ENCODE measurements around the gene SEMA7A. TPM values are rescaled to one million over a fixed set of nuclear protein-coding genes. Genes with fewer than 3 reads are reported as not detected.
A peak's percentile ranks its signal among the peaks of the same experiment; 100 is the strongest.

The SEMA7A gene
- total and polyA plus RNA-seq, 9 of the 15 experiments (the other 6 are each of a cell fraction or from before 2014, with no cell fraction given): 0.04 to 8.2 (median 5.4) TPM; not detected in 1

DNA sequence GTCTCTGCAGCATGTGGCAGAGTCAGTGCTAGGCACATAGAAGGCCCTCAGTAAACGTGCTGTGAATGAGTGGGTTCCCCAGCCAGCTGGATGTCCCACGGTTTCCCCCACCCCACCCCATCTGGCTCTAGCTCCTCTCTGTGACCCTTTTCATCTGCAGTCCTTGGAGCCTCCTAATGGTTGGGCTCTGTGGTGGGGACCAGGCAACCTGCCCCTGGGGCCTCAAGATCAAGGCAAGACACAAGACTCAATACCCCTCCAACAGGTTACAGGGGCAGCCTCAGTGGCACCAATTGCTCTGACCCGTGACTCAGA is 49.2 kb downstream of the SEMA7A start:
- H3K4me3 ChIP-seq: no peak overlapping the region
- H3K9me3 ChIP-seq (replicated peaks; ENCODE audit: control insufficient read depth, insufficient read depth, low read depth, low read length): no peaks in the 10 kb centered on the region
- in situ Hi-C loops (cut with MboI) (no loop called here), intact Hi-C loops (cut with micrococcal nuclease) (no loop called here)
- no peak for TF ChIP-seq ELF1 (tag; IDR thresholded peaks at IDR 0.05)
- no peak for TF ChIP-seq RBM22 (IDR thresholded peaks at IDR 0.05; ENCODE audit: low read depth, low read length, poor library complexity, severe bottlenecking)
- TF ChIP-seq KAT7 (CRISPR knock-in tag; IDR thresholded peaks at IDR 0.05; ENCODE audit: borderline replicate concordance): no peak
- TF ChIP-seq STAG1 (CRISPR knock-in tag; IDR thresholded peaks at IDR 0.05; ENCODE audit: borderline replicate concordance): no peak
- TF ChIP-seq, protein P1, sequence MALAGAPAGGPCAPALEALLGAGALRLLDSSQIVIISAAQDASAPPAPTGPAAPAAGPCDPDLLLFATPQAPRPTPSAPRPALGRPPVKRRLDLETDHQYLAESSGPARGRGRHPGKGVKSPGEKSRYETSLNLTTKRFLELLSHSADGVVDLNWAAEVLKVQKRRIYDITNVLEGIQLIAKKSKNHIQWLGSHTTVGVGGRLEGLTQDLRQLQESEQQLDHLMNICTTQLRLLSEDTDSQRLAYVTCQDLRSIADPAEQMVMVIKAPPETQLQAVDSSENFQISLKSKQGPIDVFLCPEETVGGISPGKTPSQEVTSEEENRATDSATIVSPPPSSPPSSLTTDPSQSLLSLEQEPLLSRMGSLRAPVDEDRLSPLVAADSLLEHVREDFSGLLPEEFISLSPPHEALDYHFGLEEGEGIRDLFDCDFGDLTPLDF (CRISPR knock-in tag; IDR thresholded peaks at IDR 0.05): no peak
- TF ChIP-seq SUPT5H (IDR thresholded peaks at IDR 0.05): no peak
- no peak for TF ChIP-seq HNRNPUL1 (IDR thresholded peaks at IDR 0.05; ENCODE audit: low read length)
- TF ChIP-seq ZNF133 (CRISPR knock-in tag; IDR thresholded peaks at IDR 0.05): no peak
- TF ChIP-seq ZNF347 (CRISPR knock-in tag; IDR thresholded peaks at IDR 0.05; ENCODE audit: low read depth): no peak
- TF ChIP-seq, protein P2, sequence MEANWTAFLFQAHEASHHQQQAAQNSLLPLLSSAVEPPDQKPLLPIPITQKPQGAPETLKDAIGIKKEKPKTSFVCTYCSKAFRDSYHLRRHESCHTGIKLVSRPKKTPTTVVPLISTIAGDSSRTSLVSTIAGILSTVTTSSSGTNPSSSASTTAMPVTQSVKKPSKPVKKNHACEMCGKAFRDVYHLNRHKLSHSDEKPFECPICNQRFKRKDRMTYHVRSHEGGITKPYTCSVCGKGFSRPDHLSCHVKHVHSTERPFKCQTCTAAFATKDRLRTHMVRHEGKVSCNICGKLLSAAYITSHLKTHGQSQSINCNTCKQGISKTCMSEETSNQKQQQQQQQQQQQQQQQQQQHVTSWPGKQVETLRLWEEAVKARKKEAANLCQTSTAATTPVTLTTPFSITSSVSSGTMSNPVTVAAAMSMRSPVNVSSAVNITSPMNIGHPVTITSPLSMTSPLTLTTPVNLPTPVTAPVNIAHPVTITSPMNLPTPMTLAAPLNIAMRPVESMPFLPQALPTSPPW (CRISPR knock-in tag; IDR thresholded peaks at IDR 0.05): no peak
- TF ChIP-seq, protein P3, sequence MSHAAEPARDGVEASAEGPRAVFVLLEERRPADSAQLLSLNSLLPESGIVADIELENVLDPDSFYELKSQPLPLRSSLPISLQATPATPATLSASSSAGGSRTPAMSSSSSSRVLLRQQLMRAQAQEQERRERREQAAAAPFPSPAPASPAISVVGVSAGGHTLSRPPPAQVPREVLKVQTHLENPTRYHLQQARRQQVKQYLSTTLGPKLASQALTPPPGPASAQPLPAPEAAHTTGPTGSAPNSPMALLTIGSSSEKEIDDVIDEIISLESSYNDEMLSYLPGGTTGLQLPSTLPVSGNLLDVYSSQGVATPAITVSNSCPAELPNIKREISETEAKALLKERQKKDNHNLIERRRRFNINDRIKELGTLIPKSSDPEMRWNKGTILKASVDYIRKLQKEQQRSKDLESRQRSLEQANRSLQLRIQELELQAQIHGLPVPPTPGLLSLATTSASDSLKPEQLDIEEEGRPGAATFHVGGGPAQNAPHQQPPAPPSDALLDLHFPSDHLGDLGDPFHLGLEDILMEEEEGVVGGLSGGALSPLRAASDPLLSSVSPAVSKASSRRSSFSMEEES (CRISPR knock-in tag; IDR thresholded peaks at IDR 0.05): no peak
- no peak for TF ChIP-seq OTX1 (CRISPR knock-in tag; IDR thresholded peaks at IDR 0.05)
- TF ChIP-seq TCFL5 (CRISPR knock-in tag; conservative IDR thresholded peaks at IDR 0.05): no peak
- TF ChIP-seq GATAD2B (IDR thresholded peaks at IDR 0.05; ENCODE audit: borderline replicate concordance): no peak
- no peaks in the 10 kb centered on the region for H3K79me2 ChIP-seq (ENCODE audit: control insufficient read depth, insufficient read depth, low read length)
- ChIA-PET POLR2A (interaction anchor here (0.6 to 3.9 kb wide), 11 partner anchors 17 to 1215 kb away, joined by 3 to 12 read pairs (median 3); partner anchors contain the start of genes ARID3B and SEMA7A), CTCF (ENCODE audit: low intra/inter-chr PET ratio) (interaction anchor here (5.9 kb wide), 1 partner anchor 54 kb away, joined by 102 read pairs; no protein-coding TSS in a partner anchor)
- ATAC-seq (no peak), DNase-seq (ENCODE audit: extremely low read depth in 1 of 4, low spot score in 3 of 4) (no peak), FAIRE-seq (no peak)
- H2AFZ ChIP-seq (ENCODE audit: low read depth, low read length): peak overlapping the region; percentile 19; the same call in 1 of the 2 replicates
- no peaks in the 10 kb centered on the region for H4K20me1 ChIP-seq (replicated peaks; ENCODE audit: control insufficient read depth, insufficient read depth, low read length)
- WGBS (ENCODE audit: insufficient coverage, low coverage, missing lambda C conversion rate): 39% methylated on average over 3 of the region's 3 CpGs
- H3K4me1 ChIP-seq (replicated peaks in 1 of 2; ENCODE audit: control insufficient read depth in 2 of 2, insufficient read depth in 2 of 2, low read length in 2 of 2): peaks cover 43 to 71% of the 10 kb centered on the region in 2 experiments
- H3K27ac ChIP-seq (ENCODE audit: extremely low read depth, low read depth, low read length): no peak overlapping the region
- no TSS peak for BruUV-seq (replicated peaks)
- H3K4me2 ChIP-seq (ENCODE audit: insufficient read depth, low read length): no peak overlapping the region
- H3K36me3 ChIP-seq (ENCODE audit: control insufficient read depth, insufficient read depth, low read length): no peaks in the 10 kb centered on the region
- no peaks in the 10 kb centered on the region for H3K9me1 ChIP-seq (ENCODE audit: control insufficient read depth, insufficient read depth, low read length)
- peak overlapping the region in 1 of 2 experiments; percentile 70; a peak in 1 of 4 replicates for H3K9ac ChIP-seq (ENCODE audit: insufficient read depth in 1 of 2, low read depth in 2 of 2, low read length in 2 of 2)
- H3K27me3 ChIP-seq (ENCODE audit: control insufficient read depth in 2 of 2, insufficient read depth in 2 of 2, low read length in 2 of 2): no peaks in the 10 kb centered on the region

All from K562 (cell line).